Urinary bladder (tissue), 4 donors: Measurements from ENCODE around the gene TAF4. TPM values are rescaled to one million over a fixed set of nuclear protein-coding genes. Genes with fewer than 3 reads are reported as not detected.
"Not testable (repeated sequence)": the region's sequence is repeated elsewhere in the genome, so short reads cannot be mapped to it uniquely, and the experiment has no call there.

Experiments
- DNase-seq: peaks from one replicate; pipeline ENCODE4 v3.0.0-alpha.2; 2015; ENCODE audit errors: extremely low spot score
- H3K27ac ChIP-seq: one replicate; pipeline ENCODE4 v1.5.1; 2013; ENCODE audit warnings: low read depth, mild to moderate bottlenecking, moderate library complexity
- H3K36me3 ChIP-seq: one replicate; pipeline ENCODE4 v1.6.1; 2013; ENCODE audit warnings: mild to moderate bottlenecking, moderate library complexity; ENCODE audit not compliant: insufficient read depth
- H3K4me1 ChIP-seq: one replicate; pipeline ENCODE4 v1.6.1; 2013; ENCODE audit warnings: mild to moderate bottlenecking, moderate library complexity; ENCODE audit not compliant: insufficient read depth
- H3K4me3 ChIP-seq: one replicate; pipeline ENCODE4 v1.5.1; 2013; ENCODE audit warnings: low read depth, low read length
- WGBS: extraction: QIAGEN DNeasy Blood & Tissue Kit; methylation state at CpG from one replicate; pipeline ENCODE4 v1.1.7; 2013; 5-methylcytosine and 5-hydroxymethylcytosine counted together
- polyA plus RNA-seq: library from polyadenylated mRNA; stranded (reverse); fragments of 200-250 nt; gene quantifications from one replicate; pipeline ENCODE4 v1.2.3, GENCODE V29; 2013
- total RNA-seq: library from RNA; depleted of rRNA; stranded (reverse); fragments of >200 nt; gene quantifications from one replicate; pipeline ENCODE4 v1.2.3, GENCODE V29; 2014
- donor health status: healthy with polysubstance abuse.
- donor health status: healthy.

The TAF4 gene
- total and polyA plus RNA-seq, 2 donors: 8.9 to 9.9 TPM

GRCh38 chr20:61949714-61950640 is 115.7 kb downstream of the TAF4 start:
- whole genome bisulfite sequencing: 80% methylated on average over 21 of the region's 21 CpGs
- no peak for DNase-seq
- Histone ChIP-seq H3K27ac (no peak overlapping the region), H3K4me1 (no peaks in the 10 kb centered on the region), H3K36me3 (no peaks in the 10 kb centered on the region), H3K4me3 (no peak overlapping the region)

- Histone ChIP-seq H3K27ac (no peak overlapping the region), H3K4me3 (no peak overlapping the region), H3K36me3 (no peaks in the 10 kb centered on the region), H3K4me1 (no peaks in the 10 kb centered on the region)
- WGBS: 88% methylated on average over 7 of the region's 7 CpGs
- no peak for DNase-seq
Measured at GRCh38 chr20:61949363-61949713, 116.3 kb downstream of the TAF4 start.

GRCh38 chr20:61948586-61949362 is 116.9 kb downstream of the TAF4 start:
- no peaks in the 10 kb centered on the region for H3K36me3 ChIP-seq
- DNase-seq: no peak
- H3K4me3 ChIP-seq: no peak overlapping the region
- WGBS: 90% methylated on average over 22 of the region's 22 CpGs
- H3K4me1 ChIP-seq: no peaks in the 10 kb centered on the region
- H3K27ac ChIP-seq: no peak overlapping the region

GRCh38 chr20:61948056-61948455 is 117.6 kb downstream of the TAF4 start:
- 87% methylated on average over 27 of the region's 28 CpGs for WGBS
- H3K27ac ChIP-seq, H3K36me3 ChIP-seq, H3K4me1 ChIP-seq, H3K4me3 ChIP-seq, DNase-seq: not testable (repeated sequence)

DNA sequence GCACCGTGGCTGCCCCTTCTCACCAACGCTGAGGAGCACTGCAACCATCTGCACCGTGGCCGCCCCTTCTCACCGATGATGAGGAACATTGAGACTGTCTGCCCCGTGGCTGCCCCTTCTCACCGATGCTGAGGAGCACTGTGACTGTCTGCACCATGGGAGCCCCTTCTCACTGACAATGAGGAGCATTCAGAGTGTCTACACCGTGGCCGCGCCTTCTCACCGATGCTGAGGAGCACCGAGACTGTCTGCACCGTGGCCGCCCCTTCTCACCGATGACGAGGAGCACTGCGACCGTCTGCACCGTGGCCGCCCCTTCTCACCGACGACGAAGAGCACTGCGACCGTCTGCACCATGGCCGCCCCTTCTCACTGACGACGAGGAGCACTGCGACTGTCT is 120.2 kb downstream of the TAF4 start:
- H3K4me1 ChIP-seq, H3K27ac ChIP-seq, H3K36me3 ChIP-seq, DNase-seq, H3K4me3 ChIP-seq: not testable (repeated sequence)
- WGBS: 76% methylated on average over 21 of the region's 29 CpGs

DNA sequence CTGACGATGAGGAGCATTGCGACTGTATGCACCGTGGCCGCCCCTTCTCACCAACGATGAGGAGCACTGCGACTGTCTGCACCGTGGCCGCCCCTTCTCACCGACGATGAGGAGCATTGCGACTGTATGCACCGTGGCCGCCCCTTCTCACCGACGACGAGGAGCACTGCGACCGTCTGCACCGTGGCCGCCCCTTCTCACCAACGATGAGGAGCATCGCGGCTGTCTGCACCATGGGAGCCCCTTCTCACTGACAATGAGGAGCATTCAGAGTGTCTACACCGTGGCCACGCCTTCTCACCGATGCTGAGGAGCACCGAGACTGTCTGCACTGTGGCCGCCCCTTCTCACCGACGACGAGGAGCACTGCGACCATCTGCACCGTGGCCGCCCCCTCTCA is 120.7 kb downstream of the TAF4 start:
- not testable (repeated sequence) for H3K4me3 ChIP-seq, H3K4me1 ChIP-seq, DNase-seq, H3K36me3 ChIP-seq, H3K27ac ChIP-seq
- WGBS: 81% methylated on average over 13 of the region's 34 CpGs

DNA sequence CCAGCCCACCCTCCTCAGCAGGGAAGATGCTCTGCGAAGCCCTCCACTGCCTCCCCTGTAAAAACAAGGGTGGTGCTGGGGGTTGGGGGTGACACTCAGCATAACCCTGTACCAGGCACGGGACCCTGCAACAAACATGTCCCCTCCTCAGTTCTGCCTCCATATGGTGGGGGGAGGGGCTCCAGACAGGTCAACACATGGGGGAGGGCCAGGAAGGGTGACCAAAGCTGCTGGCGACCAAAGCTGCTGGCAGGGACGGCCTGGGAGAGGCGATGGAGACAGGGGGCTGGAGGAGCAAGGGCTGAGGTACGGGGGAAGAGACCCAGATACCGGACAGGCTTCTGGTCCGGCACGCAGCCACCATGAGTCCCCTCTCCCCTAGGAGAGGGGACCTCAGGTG is 123.2 kb downstream of the TAF4 start:
- WGBS: 67% methylated on average over 9 of the region's 9 CpGs
- H3K27ac ChIP-seq: no peak overlapping the region
- H3K4me1 ChIP-seq: no peaks in the 10 kb centered on the region
- H3K4me3 ChIP-seq: no peak overlapping the region
- H3K36me3 ChIP-seq: no peaks in the 10 kb centered on the region
- no peak for DNase-seq

- Histone ChIP-seq H3K36me3 (no peaks in the 10 kb centered on the region), H3K4me3 (no peak overlapping the region), H3K4me1 (no peaks in the 10 kb centered on the region), H3K27ac (no peak overlapping the region)
- WGBS: 88% methylated on average over 16 of the region's 16 CpGs
- no peak for DNase-seq
Measured at GRCh38 chr20:61941721-61942405, 123.8 kb downstream of the TAF4 start.

DNA sequence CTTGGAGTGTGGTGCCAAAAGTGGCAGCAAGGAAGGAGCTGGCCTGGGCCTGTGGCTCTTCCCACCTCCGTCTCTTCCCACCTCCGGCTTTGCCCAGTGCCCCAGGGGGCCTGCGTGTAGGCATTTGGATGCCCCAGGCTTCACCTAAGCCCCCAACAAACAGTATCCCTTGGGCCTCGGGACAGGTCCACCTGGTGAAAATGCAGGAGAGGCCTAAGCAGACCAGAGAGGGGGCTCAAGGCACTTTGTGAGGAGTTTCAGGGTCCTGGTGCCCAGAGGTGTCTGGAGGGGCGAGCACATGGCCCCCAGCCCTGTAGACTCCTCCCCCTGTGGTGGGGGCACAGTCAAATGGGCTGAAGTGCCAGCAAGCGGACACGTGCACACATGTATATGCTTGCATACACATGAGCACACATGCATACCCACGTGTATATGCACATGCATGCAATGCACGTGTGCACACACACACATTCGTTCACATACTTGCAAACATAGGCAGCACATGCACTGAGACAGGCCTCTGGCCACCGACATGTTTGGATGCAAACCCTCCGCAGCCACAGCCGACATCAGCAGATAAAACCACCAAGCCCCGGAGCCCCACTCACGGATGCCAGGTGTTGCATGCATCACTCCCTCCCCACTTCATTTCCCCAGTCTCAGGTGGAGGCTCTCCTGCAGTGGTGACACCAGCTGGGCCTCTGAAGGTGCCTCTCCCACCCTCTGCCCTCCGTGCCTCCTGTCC is 124.5 kb downstream of the TAF4 start:
- H3K36me3 ChIP-seq: no peaks in the 10 kb centered on the region
- WGBS: 80% methylated on average over 16 of the region's 16 CpGs
- H3K27ac ChIP-seq: no peak overlapping the region
- H3K4me3 ChIP-seq: no peak overlapping the region
- no peaks in the 10 kb centered on the region for H3K4me1 ChIP-seq
- DNase-seq: no peak

- H3K27ac ChIP-seq: no peak overlapping the region
- 92% methylated on average over 17 of the region's 17 CpGs for WGBS
- H3K36me3 ChIP-seq: no peaks in the 10 kb centered on the region
- no peak overlapping the region for H3K4me3 ChIP-seq
- no peaks in the 10 kb centered on the region for H3K4me1 ChIP-seq
- DNase-seq: no peak
Measured at GRCh38 chr20:61940491-61940890, 125.2 kb downstream of the TAF4 start.

DNA sequence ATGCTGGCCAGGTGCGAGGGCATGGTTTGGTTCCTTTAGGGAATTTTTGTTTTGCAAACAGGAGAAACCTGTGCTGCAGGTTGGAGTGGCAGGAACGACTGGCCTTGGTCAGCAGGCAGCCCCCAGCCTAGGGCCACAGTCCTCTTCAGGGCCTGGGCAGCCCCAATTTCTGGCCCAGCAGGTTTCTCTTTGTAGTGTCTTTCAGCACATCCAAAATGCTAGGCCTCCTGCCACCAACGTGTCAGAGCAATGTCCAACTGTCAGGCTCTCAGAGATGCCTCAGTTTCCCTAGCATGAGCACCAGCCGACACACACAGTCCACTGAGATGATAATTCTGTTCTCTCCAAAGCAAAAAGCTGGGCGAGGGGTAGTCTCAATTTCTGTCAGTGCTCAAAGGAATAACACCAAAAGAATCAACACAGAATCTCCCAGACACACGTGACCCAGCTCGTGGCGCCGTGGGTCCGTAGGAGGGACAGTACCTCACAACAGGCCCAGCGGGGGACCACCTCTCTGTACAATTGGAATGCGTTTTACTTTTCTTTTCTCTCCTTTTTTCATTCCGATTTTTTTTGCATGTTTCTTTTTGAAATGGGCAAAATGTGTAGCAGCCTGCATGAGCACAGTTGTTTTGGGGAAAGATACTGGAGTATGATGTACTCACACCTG is 125.9 kb downstream of the TAF4 start:
- Histone ChIP-seq H3K27ac (no peak overlapping the region), H3K4me1 (no peaks in the 10 kb centered on the region), H3K4me3 (no peak overlapping the region), H3K36me3 (no peaks in the 10 kb centered on the region)
- 74% methylated on average over 13 of the region's 13 CpGs for WGBS
- DNase-seq: no peak

GRCh38 chr20:61938839-61939690 is 126.6 kb downstream of the TAF4 start:
- H3K36me3 ChIP-seq: no peaks in the 10 kb centered on the region

More at GRCh38 chr20:61938839-61939690, 126.6 kb downstream of the TAF4 start:
- WGBS: 77% methylated on average over 27 of the region's 27 CpGs
- H3K4me3 ChIP-seq: no peak overlapping the region
- DNase-seq: no peak
- no peak overlapping the region for H3K27ac ChIP-seq
- no peaks in the 10 kb centered on the region for H3K4me1 ChIP-seq
